Mammary epithelial cell (primary cell): ENCODE data around the gene SLC5A10.

Source experiments
- CTCF ChIP-seq, 2 donors: IDR thresholded peaks in 1 of 2; conservative IDR thresholded peaks in 1 of 2; 2 replicates each; pipeline ENCODE4 v1.5.1; 2011 to 2012; ENCODE audit warnings: inconsistent platforms in 2 of 2, low read length in 2 of 2, mild to moderate bottlenecking in 2 of 2, control low read depth in 1 of 2, low read depth in 1 of 2; ENCODE audit not compliant: insufficient read depth in 1 of 2; ENCODE audit errors: extremely low read depth in 1 of 2
- EZH2 ChIP-seq: IDR thresholded peaks from 2 replicates; pipeline ENCODE4 v1.6.1; 2012; ENCODE audit warnings: low read length, inconsistent platforms, borderline replicate concordance

DNA sequence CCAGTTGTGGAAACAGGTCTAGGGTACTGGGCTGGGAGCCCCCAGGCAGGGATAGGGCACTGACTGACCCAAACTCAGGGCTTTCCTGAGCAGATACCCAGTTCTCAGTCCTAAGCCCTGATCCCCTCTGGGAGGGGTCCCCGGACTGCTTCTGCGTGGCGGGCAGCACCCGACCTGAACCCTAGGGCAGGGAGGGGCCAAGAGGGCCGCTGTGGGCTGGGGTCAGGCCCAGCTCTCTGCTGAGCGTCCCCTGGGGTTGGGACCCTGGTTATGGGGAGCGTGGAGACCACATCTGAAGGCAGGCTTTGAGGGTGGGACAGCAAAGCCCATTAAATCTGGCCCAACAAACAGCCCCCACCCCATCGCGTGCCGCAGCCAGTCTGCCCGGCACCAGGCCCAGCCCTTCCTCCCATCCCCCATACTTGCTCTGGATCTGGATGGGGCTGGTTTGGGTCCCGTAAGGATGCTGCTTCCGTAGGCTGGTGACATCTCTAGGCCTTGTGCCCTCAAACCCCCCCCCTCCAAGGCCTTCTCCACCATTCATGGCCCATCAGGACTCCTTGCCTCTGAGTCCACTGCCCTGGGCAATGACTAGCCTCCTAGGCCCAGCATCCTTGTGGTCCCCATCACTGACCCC, 53.3 kb downstream of the SLC5A10 start:
- TF ChIP-seq CTCF (conservative IDR thresholded peaks at IDR 0.05 in 1 of 2, IDR thresholded peaks at IDR 0.05 in 1 of 2; ENCODE audit: extremely low read depth in 1 of 2, insufficient read depth in 1 of 2, low read depth in 1 of 2, low read length in 2 of 2) (no peak), EZH2 (no peak)
